ENCODE data around the gene TP53BP1.

DNA sequence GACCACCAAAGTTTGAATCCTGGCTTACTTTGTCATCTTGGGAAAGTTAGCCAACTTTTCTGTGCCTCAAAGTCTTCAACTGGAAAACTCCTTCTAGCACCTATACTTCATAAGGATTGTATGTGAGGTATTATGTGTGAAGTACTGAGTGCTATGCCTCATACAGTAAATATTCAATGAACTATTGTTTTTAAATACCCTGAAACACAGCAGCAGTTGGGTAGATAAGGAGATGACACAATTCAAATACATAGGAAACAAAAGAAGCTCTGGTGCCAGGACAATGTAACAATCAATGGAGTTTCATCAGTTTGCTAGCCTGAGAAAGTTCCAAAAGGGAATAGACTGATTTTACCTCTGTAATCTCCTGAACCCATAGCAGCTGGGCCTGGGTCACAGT is 78.8 kb downstream of the TP53BP1 start:
- TF ChIP-seq, protein P1, sequence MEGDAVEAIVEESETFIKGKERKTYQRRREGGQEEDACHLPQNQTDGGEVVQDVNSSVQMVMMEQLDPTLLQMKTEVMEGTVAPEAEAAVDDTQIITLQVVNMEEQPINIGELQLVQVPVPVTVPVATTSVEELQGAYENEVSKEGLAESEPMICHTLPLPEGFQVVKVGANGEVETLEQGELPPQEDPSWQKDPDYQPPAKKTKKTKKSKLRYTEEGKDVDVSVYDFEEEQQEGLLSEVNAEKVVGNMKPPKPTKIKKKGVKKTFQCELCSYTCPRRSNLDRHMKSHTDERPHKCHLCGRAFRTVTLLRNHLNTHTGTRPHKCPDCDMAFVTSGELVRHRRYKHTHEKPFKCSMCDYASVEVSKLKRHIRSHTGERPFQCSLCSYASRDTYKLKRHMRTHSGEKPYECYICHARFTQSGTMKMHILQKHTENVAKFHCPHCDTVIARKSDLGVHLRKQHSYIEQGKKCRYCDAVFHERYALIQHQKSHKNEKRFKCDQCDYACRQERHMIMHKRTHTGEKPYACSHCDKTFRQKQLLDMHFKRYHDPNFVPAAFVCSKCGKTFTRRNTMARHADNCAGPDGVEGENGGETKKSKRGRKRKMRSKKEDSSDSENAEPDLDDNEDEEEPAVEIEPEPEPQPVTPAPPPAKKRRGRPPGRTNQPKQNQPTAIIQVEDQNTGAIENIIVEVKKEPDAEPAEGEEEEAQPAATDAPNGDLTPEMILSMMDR (IDR thresholded peaks at IDR 0.05) = no peak
- no peak for TF ChIP-seq POLR2A (IDR thresholded peaks at IDR 0.05)

Data from esophagus squamous epithelium (tissue), 4 donors.